Activated CD4-positive, alpha-beta T cell treated with anti-CD3 and anti-CD28 coated beads, Interleukin-2, amount 50 U/mL, for 24 hours (primary cell): ENCODE data around the gene PRXL2B.

Source experiments
- DNase-seq, 2 donors: peaks; one replicate each; pipeline ENCODE4 v3.0.0-alpha.2; 2020; ENCODE audit warnings: low read depth in 1 of 2, low spot score in 1 of 2

Gene PRXL2B

GRCh38 chr1:2632561-2633361 lies 46.2 kb downstream of the PRXL2B start, which contains the start of gene MMEL1:
Gene MMEL1 (minus strand): TSS chr1:2633016. CDS start chr1:2629484, 3,532 bp downstream.
- no peak for DNase-seq

- no peak for DNase-seq
Observed at GRCh38 chr1:2633366-2633935, 46.9 kb downstream of the PRXL2B start.

- DNase-seq = no peak
Observed at GRCh38 chr1:2633936-2634491, 47.4 kb downstream of the PRXL2B start.

- DNase-seq = no peak
Observed at GRCh38 chr1:2635361-2636010, 48.9 kb downstream of the PRXL2B start.

- DNase-seq = no peak
Observed at GRCh38 chr1:2636733-2637132, 50.2 kb downstream of the PRXL2B start.

GRCh38 chr1:2637442-2638145 lies 51.0 kb downstream of the PRXL2B start:
- no peak for DNase-seq

- DNase-seq = no peak
Observed at GRCh38 chr1:2638466-2639115, 52.0 kb downstream of the PRXL2B start.

GRCh38 chr1:2639203-2639602 lies 52.6 kb downstream of the PRXL2B start:
- DNase-seq = no peak

GRCh38 chr1:2639607-2640521 lies 53.3 kb downstream of the PRXL2B start:
- no peak for DNase-seq

- DNase-seq = no peak
Observed at GRCh38 chr1:2640626-2641025, 54.0 kb downstream of the PRXL2B start.
